HCT116 (cell line): Measurements from ENCODE around the gene CEP131. TPM values are rescaled to one million over a fixed set of nuclear protein-coding genes. Genes with fewer than 3 reads are reported as not detected.
A peak's percentile ranks its signal among the peaks of the same experiment; 100 is the strongest.

Source experiments
- ATAC-seq: fragments of 200-7000 bp; cut with Tn5 transposase; 2 replicates; pipeline ENCODE4 v1.9.1; 2020; ENCODE audit warnings: mild to moderate bottlenecking, moderate library complexity
- BruUV-seq: library from RNA; stranded (reverse); fragments of 400-500 nt; replicated peaks from 2 replicates; lab custom pipeline; 2021; lab: Mats Ljungman, UMichigan
- CTCF ChIA-PET: fragments of 300-600 bp; sonication (Branson Sonifier 250); formaldehyde crosslinking; loops from one replicate; lab custom pipeline; 2021; ENCODE audit warnings: antibody characterized with exemption; lab: Charles Lee
- POLR2A ChIA-PET: fragments of 300-600, 350-600 bp; sonication (Branson Sonifier 250); formaldehyde crosslinking; loops from one replicate; lab custom pipeline; 2021; ENCODE audit warnings: antibody characterized with exemption; lab: Charles Lee
- RAD21 ChIA-PET, 2 experiments: fragments of 300-600 bp; sonication (Branson Sonifier 250); formaldehyde crosslinking; loops; one replicate each; lab custom pipeline; 2023; ENCODE audit warnings: low total read pairs in 2 of 2; ENCODE audit not compliant: uncharacterized antibody in 2 of 2, unreplicated experiment in 2 of 2, low non-redundant PET in 1 of 2; lab: Charles Lee
- DNase-seq: peaks from one replicate; pipeline ENCODE4 v3.0.0-alpha.2; 2010; ENCODE audit warnings: low read depth, low spot score
- H2AFZ ChIP-seq: fragments of 200-600 bp; shearing (Covaris generic), sonication (generic); 2 replicates; pipeline ENCODE4 v1.6.1; 2017; ENCODE audit warnings: low read depth, mixed run types, mixed read lengths, antibody characterized with exemption, low read length; ENCODE audit not compliant: poor library complexity, severe bottlenecking
- H3K27ac ChIP-seq: 2 replicates; pipeline ENCODE4 v1.5.1; 2012; ENCODE audit warnings: low read depth, low read length
- H3K27me3 ChIP-seq: fragments of 200-600 bp; sonication (generic); 2 replicates; pipeline ENCODE4 v1.6.1; 2016; ENCODE audit warnings: mixed run types, low read length, mixed read lengths; ENCODE audit not compliant: insufficient read depth
- H3K36me3 ChIP-seq, 2 experiments: fragments of 200-500 bp in 1 of 2; fragments of 200-600 bp in 1 of 2; sonication (Bioruptor generic) in 1 of 2; sonication (generic) in 1 of 2; 2 replicates each; pipeline versions ENCODE4 v1.5.1 to v1.6.1; 2014 to 2016; ENCODE audit warnings: low read length in 2 of 2, inconsistent platforms in 1 of 2, mixed read lengths in 1 of 2, mixed run types in 1 of 2; ENCODE audit not compliant: insufficient read depth in 2 of 2, control insufficient read depth in 1 of 2
- H3K4me1 ChIP-seq, 2 experiments: fragments of 200-600 bp in 1 of 2; sonication (generic) in 1 of 2; 2 replicates each; pipeline versions ENCODE4 v1.5.1 to v1.6.1; 2012 to 2017; ENCODE audit warnings: low read length in 2 of 2, inconsistent platforms in 1 of 2, mild to moderate bottlenecking in 1 of 2, mixed read lengths in 1 of 2, mixed run types in 1 of 2, moderate library complexity in 1 of 2; ENCODE audit not compliant: insufficient read depth in 2 of 2, control insufficient read depth in 1 of 2
- H3K4me2 ChIP-seq: fragments of 200-600 bp; sonication (generic); 2 replicates; pipeline ENCODE4 v1.6.1; 2017; ENCODE audit warnings: mixed run types, low read length, mixed read lengths
- H3K4me3 ChIP-seq, 2 experiments: fragments of 200-600 bp in 1 of 2; sonication (generic) in 1 of 2; replicated peaks in 1 of 2; 2 replicates each; pipeline ENCODE4 v1.5.1; 2011 to 2016; ENCODE audit warnings: low read length in 2 of 2, control low read depth in 1 of 2, low read depth in 1 of 2, mild to moderate bottlenecking in 1 of 2, mixed read lengths in 1 of 2, mixed run types in 1 of 2
- H3K79me2 ChIP-seq: fragments of 200-600 bp; sonication (generic); 2 replicates; pipeline ENCODE4 v1.6.1; 2017; ENCODE audit warnings: mild to moderate bottlenecking, mixed run types, low read length, moderate library complexity, mixed read lengths; ENCODE audit not compliant: insufficient read depth
- H3K9ac ChIP-seq: fragments of 200-600 bp; sonication (generic); 2 replicates; pipeline ENCODE4 v1.6.1; 2016; ENCODE audit warnings: low read length, mixed read lengths
- H3K9me2 ChIP-seq: fragments of 200-600 bp; sonication (generic), shearing (Covaris generic); 2 replicates; pipeline ENCODE4 v1.6.1; 2017; ENCODE audit warnings: mixed run types, mild to moderate bottlenecking, moderate library complexity; ENCODE audit not compliant: insufficient read depth
- H3K9me3 ChIP-seq, 2 experiments: fragments of 200-500 bp in 1 of 2; fragments of 200-600 bp in 1 of 2; sonication (Bioruptor generic) in 1 of 2; sonication (generic) in 1 of 2; 2 replicates each; pipeline ENCODE4 v1.6.1; 2014 to 2017; ENCODE audit warnings: low read length in 2 of 2, mixed read lengths in 2 of 2, inconsistent platforms in 1 of 2, low read depth in 1 of 2, mild to moderate bottlenecking in 1 of 2, mixed run types in 1 of 2, moderate library complexity in 1 of 2; ENCODE audit not compliant: control insufficient read depth in 1 of 2, insufficient read depth in 1 of 2
- H4K20me1 ChIP-seq: fragments of 200-600 bp; sonication (generic), shearing (Covaris generic); 2 replicates; pipeline ENCODE4 v1.6.1; 2017; ENCODE audit warnings: mixed run types, mild to moderate bottlenecking, moderate library complexity; ENCODE audit not compliant: insufficient read depth
- CBX3 ChIP-seq: IDR thresholded peaks from 2 replicates; pipeline ENCODE4 v1.6.1; 2012; ENCODE audit warnings: low read depth
- CTCF ChIP-seq, 3 experiments: fragments of 200-600 bp in 1 of 3; sonication (generic) in 1 of 3; IDR thresholded peaks in 2 of 3; conservative IDR thresholded peaks in 1 of 3; 2 replicates each; pipeline ENCODE4 v1.5.1; 2012 to 2017; ENCODE audit warnings: low read depth in 2 of 3, low read length in 2 of 3, antibody characterized with exemption in 1 of 3, borderline replicate concordance in 1 of 3, control low read depth in 1 of 3, mild to moderate bottlenecking in 1 of 3, mixed read lengths in 1 of 3, mixed run types in 1 of 3, moderate library complexity in 1 of 3; ENCODE audit not compliant: insufficient read depth in 1 of 3
- EZH2 ChIP-seq: fragments of 200-600 bp; sonication (generic); IDR thresholded peaks from 2 replicates; pipeline ENCODE4 v1.6.1; 2017; ENCODE audit warnings: antibody characterized with exemption, mixed run types
- MAX ChIP-seq: IDR thresholded peaks from 2 replicates; pipeline ENCODE4 v1.6.1; 2012
- ZFX ChIP-seq: fragments of 450-650 bp; IDR thresholded peaks from 2 replicates; pipeline ENCODE4 v1.6.1; 2017
- intact Hi-C: fragments of 100-400 bp; cut with micrococcal nuclease; formaldehyde crosslinking; loops from 2 replicates; pipeline ENCODE4 v1.10.0; 2022
- total RNA-seq: library from RNA; stranded (reverse); gene quantifications from one replicate; pipeline ENCODE4 v1.2.1, GENCODE V29; 2021; ENCODE audit not compliant: unreplicated experiment

CEP131 gene
- total RNA-seq, 1 experiment from 2014 or later: 30.2 TPM

GRCh38 chr17:81222620-81222905, 202 bp downstream of the CEP131 start:
- ATAC-seq (peak; percentile 3), DNase-seq (no peak)
- Histone ChIP-seq H3K9me3 (0 out of 4 replicates have a peak, but pooled peaks cover 0 to 4% of the 10 kb centered on the region in 2 experiments), H4K20me1 (no peaks in the 10 kb centered on the region), H3K36me3 (peaks cover 0 to 10% of the 10 kb centered on the region in 2 experiments; a peak in 2 of 4 replicates), H3K4me2 (peak overlapping the region; percentile 92), H3K79me2 (peaks cover 15% of the 10 kb centered on the region; the same call in 1 of the 2 replicates), H3K4me3 (peak overlapping the region; percentile 84 to 90), H3K9ac (peak overlapping the region; percentile 87), H3K27me3 (no peaks in the 10 kb centered on the region), H3K27ac (peak overlapping the region; percentile 74), H3K9me2 (no peaks in the 10 kb centered on the region), H3K4me1 (peaks cover 20 to 29% of the 10 kb centered on the region in 2 experiments), H2AFZ (no peak overlapping the region)
- intact Hi-C loops: loop anchor here (10.0 kb wide), 1 partner anchor 238 kb away; no protein-coding TSS in a partner anchor
- ChIA-PET CTCF (interaction anchor here (0.6 to 1.2 kb wide), 10 partner anchors 9 to 323 kb away, joined by 3 to 7 read pairs (median 4); partner anchors contain the start of genes NDUFAF8 and TEPSIN), RAD21 (interaction anchor here in 1 of 2 experiments (0.7 to 0.9 kb wide), 3 partner anchors 16 to 463 kb away, joined by 3 to 8 read pairs (median 4); partner anchors contain the start of genes NDUFAF8 and TEPSIN), POLR2A (interaction anchor here (0.6 to 1.2 kb wide), 8 partner anchors 15 to 768 kb away, joined by 3 to 9 read pairs (median 4); partner anchors contain the start of genes BAHCC1, NDUFAF8 and TEPSIN)
- BruUV-seq: no TSS peak
- TF ChIP-seq ZFX (0 out of 2 replicates have a peak, but pooled peaks have one; percentile 36), EZH2 (no peak), CTCF (IDR thresholded peaks at IDR 0.05 in 2 of 3, conservative IDR thresholded peaks at IDR 0.05 in 1 of 3; ENCODE audit: borderline replicate concordance in 1 of 3, insufficient read depth in 1 of 3, low read depth in 2 of 3, low read length in 2 of 3) (no peak), MAX (no peak), CBX3 (no peak)
